Prostate gland (tissue), 2 donors: Measurements from ENCODE around the gene CBLL2.

Experiments used
- CTCF ChIP-seq, 4 experiments: fragments of 200-600 bp in 2 of 4; fragments of 450-650 bp in 2 of 4; sonication (generic) in 2 of 4; IDR thresholded peaks; 1 replicate in 3 of 4; 2 replicates in 1 of 4; pipeline ENCODE4 v1.5.1; 2016 to 2019; ENCODE audit warnings: antibody characterized with exemption in 4 of 4, mild to moderate bottlenecking in 2 of 4, moderate library complexity in 2 of 4
- POLR2A ChIP-seq: fragments of 450-650 bp; IDR thresholded peaks from one replicate; pipeline ENCODE4 v1.6.1; 2016; ENCODE audit warnings: antibody characterized with exemption, mild to moderate bottlenecking
- POLR2AphosphoS5 ChIP-seq: sonication (generic); formaldehyde crosslinking; IDR thresholded peaks from one replicate; pipeline ENCODE4 v1.6.1; 2017; ENCODE audit warnings: antibody characterized with exemption

- no peak for TF ChIP-seq CTCF (IDR thresholded peaks at IDR 0.05)
- TF ChIP-seq POLR2A = no peak
- TF ChIP-seq POLR2AphosphoS5 = no peak
Observed at GRCh38 chrX:22278375-22278774, 5.7 kb downstream of the CBLL2 start.
